D721Med (cell line): ENCODE results near the gene CDKAL1.

ENCODE experiments used
- DNase-seq: peaks from one replicate; pipeline ENCODE4 v3.0.0; 2011; ENCODE audit warnings: low spot score; ENCODE audit not compliant: insufficient read length
- FAIRE-seq: peaks from 2 replicates; lab custom pipeline; 2011; peaks lifted over from hg19 to GRCh38; lab: Jason Lieb, UNC
- CTCF ChIP-seq: IDR thresholded peaks from 2 replicates; pipeline ENCODE4 v1.5.1; 2012; ENCODE audit warnings: mild to moderate bottlenecking, control low read depth; ENCODE audit not compliant: insufficient read depth; ENCODE audit errors: missing control alignments

CDKAL1 gene

GRCh38 chr6:20534295-20535262 is at the start of gene CDKAL1:
CDKAL1 (plus strand) TSS chr6:20534457; CDS start chr6:20546351, 11,894 bp downstream.
- FAIRE-seq (peak; percentile 70), DNase-seq (no peak)
- no peak for TF ChIP-seq CTCF

- FAIRE-seq (no peak), DNase-seq (no peak)
- TF ChIP-seq CTCF, result no peak
These were observed 47.6 kb upstream of the CDKAL1 start for GRCh38 chr6:20486641-20487040.

- DNase-seq, result no peak
- no peak for TF ChIP-seq CTCF
- FAIRE-seq, result no peak
These were observed 46.4 kb upstream of the CDKAL1 start for GRCh38 chr6:20487669-20488375.

- no peak for FAIRE-seq
- no peak for DNase-seq
- no peak for TF ChIP-seq CTCF
These were observed 43.7 kb upstream of the CDKAL1 start for GRCh38 chr6:20490591-20490990.

GRCh38 chr6:20492099-20492498 is 42.2 kb upstream of the CDKAL1 start:
- no peak for TF ChIP-seq CTCF
- no peak for DNase-seq
- FAIRE-seq, result no peak

GRCh38 chr6:20497216-20498040 is 36.8 kb upstream of the CDKAL1 start:
- FAIRE-seq, result no peak
- no peak for DNase-seq
- TF ChIP-seq CTCF, result no peak
